A673 (cell line): ENCODE measurements around the gene SVIL. TPM values are rescaled to one million over a fixed set of nuclear protein-coding genes. Genes with fewer than 3 reads are reported as not detected.

Experiments
- BruUV-seq: library from RNA; stranded (reverse); fragments of 400-500 nt; replicated peaks from 2 replicates; lab custom pipeline; 2021; lab: Mats Ljungman, UMichigan
- CTCF ChIA-PET: fragments of 300-600 bp; sonication (Branson Sonifier 250); formaldehyde crosslinking; loops from one replicate; lab custom pipeline; 2022; ENCODE audit warnings: antibody characterized with exemption; lab: Charles Lee
- POLR2A ChIA-PET: fragments of 300-600 bp; sonication (Branson Sonifier 250); formaldehyde crosslinking; loops from one replicate; lab custom pipeline; 2022; ENCODE audit warnings: antibody characterized with exemption; ENCODE audit not compliant: low non-redundant PET; lab: Charles Lee
- DNase-seq: peaks from one replicate; pipeline ENCODE4 v3.0.0-alpha.2; 2015; ENCODE audit warnings: low spot score
- H3K27ac ChIP-seq: fragments of 200-600 bp; sonication (generic); 2 replicates; pipeline ENCODE4 v1.5.1; 2016; ENCODE audit warnings: mixed run types, low read depth, mild to moderate bottlenecking, mixed read lengths, antibody characterized with exemption, low read length; ENCODE audit not compliant: poor library complexity, severe bottlenecking
- H3K27me3 ChIP-seq: fragments of 200-600 bp; sonication (generic); replicated peaks from 2 replicates; pipeline ENCODE4 v1.6.1; 2017; ENCODE audit warnings: mixed run types, low read depth, mild to moderate bottlenecking, mixed read lengths, antibody characterized with exemption, low read length; ENCODE audit not compliant: insufficient read depth, poor library complexity
- H3K36me3 ChIP-seq: fragments of 200-600 bp; sonication (generic); 2 replicates; pipeline ENCODE4 v1.6.1; 2016; ENCODE audit warnings: mixed run types, mild to moderate bottlenecking, mixed read lengths, antibody characterized with exemption, low read length; ENCODE audit not compliant: insufficient read depth, poor library complexity, severe bottlenecking
- H3K4me1 ChIP-seq: fragments of 200-600 bp; sonication (generic); 2 replicates; pipeline ENCODE4 v1.6.1; 2017; ENCODE audit warnings: mixed run types, mild to moderate bottlenecking, mixed read lengths, antibody characterized with exemption, low read length; ENCODE audit not compliant: insufficient read depth, poor library complexity, severe bottlenecking
- H3K4me3 ChIP-seq: fragments of 200-600 bp; sonication (generic); 2 replicates; pipeline ENCODE4 v1.5.1; 2016; ENCODE audit warnings: low read depth, mixed run types, mild to moderate bottlenecking, mixed read lengths, low read length; ENCODE audit not compliant: poor library complexity, severe bottlenecking
- H3K9me3 ChIP-seq: fragments of 200-600 bp; sonication (generic); 2 replicates; pipeline ENCODE4 v1.6.1; 2016; ENCODE audit warnings: mixed run types, low read depth, mild to moderate bottlenecking, mixed read lengths, antibody characterized with exemption, low read length; ENCODE audit not compliant: poor library complexity, severe bottlenecking
- EZH2 ChIP-seq: fragments of 200-600 bp; sonication (generic); IDR thresholded peaks from 2 replicates; pipeline ENCODE4 v1.6.1; 2017; ENCODE audit warnings: borderline replicate concordance, low read depth, mild to moderate bottlenecking, mixed read lengths, antibody characterized with exemption, low read length; ENCODE audit not compliant: poor library complexity, severe bottlenecking
- intact Hi-C: fragments of 100-400 bp; cut with micrococcal nuclease; formaldehyde crosslinking; loops from one replicate; pipeline ENCODE4 v1.10.0; 2022; ENCODE audit not compliant: unreplicated experiment
- total RNA-seq: library from RNA; stranded (reverse); gene quantifications from 2 replicates; pipeline ENCODE4 v1.2.3, GENCODE V29; 2021
- TF ChIP-seq, protein P1 (sequence below): fragments of 300-800, 200-600 bp; sonication (generic); conservative IDR thresholded peaks from 2 replicates; pipeline ENCODE4 v1.5.1; 2017; ENCODE audit warnings: low read depth, mild to moderate bottlenecking, antibody characterized with exemption, low read length, moderate library complexity, mixed read lengths

Gene SVIL
- total RNA-seq, 1 experiment from 2014 or later, result 31.9 TPM

DNA sequence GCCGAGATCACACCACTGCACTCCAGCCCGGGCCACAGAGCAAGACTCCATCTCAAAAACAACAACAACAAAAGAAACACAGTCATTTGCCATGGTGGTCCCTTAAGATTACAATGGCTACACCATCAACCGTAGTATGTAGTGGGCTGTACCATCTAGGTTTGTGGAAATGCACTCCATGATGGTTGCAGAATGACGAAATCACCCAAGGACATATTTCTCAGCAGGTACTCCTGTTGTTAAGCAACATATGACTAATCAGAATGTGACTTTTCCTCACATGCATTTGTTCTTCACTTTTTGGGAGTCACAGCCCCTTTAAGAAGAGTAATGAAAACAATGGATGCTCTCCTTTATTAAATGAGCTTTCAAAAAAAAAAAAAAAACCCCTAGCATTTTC lies 11.0 kb downstream of the SVIL start:
- H3K27me3 ChIP-seq, result no peaks in the 10 kb centered on the region
- ChIA-PET POLR2A (interaction anchor here (0.6 kb wide), 1 partner anchor 109 kb away, joined by 9 read pairs; no protein-coding TSS in a partner anchor), CTCF (interaction anchor here (0.5 kb wide), 1 partner anchor 1214 kb away, joined by 3 read pairs; no protein-coding TSS in a partner anchor)
- no peak overlapping the region for H3K27ac ChIP-seq
- intact Hi-C loops, result no loop called here
- peaks cover 45% of the 10 kb centered on the region for H3K4me1 ChIP-seq
- no peak for DNase-seq
- no TSS peak for BruUV-seq
- H3K36me3 ChIP-seq, result no peaks in the 10 kb centered on the region
- no peak overlapping the region for H3K4me3 ChIP-seq
- no peaks in the 10 kb centered on the region for H3K9me3 ChIP-seq
- TF ChIP-seq, protein P1, sequence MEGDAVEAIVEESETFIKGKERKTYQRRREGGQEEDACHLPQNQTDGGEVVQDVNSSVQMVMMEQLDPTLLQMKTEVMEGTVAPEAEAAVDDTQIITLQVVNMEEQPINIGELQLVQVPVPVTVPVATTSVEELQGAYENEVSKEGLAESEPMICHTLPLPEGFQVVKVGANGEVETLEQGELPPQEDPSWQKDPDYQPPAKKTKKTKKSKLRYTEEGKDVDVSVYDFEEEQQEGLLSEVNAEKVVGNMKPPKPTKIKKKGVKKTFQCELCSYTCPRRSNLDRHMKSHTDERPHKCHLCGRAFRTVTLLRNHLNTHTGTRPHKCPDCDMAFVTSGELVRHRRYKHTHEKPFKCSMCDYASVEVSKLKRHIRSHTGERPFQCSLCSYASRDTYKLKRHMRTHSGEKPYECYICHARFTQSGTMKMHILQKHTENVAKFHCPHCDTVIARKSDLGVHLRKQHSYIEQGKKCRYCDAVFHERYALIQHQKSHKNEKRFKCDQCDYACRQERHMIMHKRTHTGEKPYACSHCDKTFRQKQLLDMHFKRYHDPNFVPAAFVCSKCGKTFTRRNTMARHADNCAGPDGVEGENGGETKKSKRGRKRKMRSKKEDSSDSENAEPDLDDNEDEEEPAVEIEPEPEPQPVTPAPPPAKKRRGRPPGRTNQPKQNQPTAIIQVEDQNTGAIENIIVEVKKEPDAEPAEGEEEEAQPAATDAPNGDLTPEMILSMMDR, result no peak
- no peak for TF ChIP-seq EZH2

- Histone ChIP-seq H3K9me3 (no peaks in the 10 kb centered on the region), H3K36me3 (no peaks in the 10 kb centered on the region), H3K27ac (no peak overlapping the region), H3K4me3 (no peak overlapping the region), H3K27me3 (no peaks in the 10 kb centered on the region), H3K4me1 (peaks cover 45% of the 10 kb centered on the region)
- ChIA-PET CTCF (no interaction called here), POLR2A (no interaction called here)
- BruUV-seq, result no TSS peak
- intact Hi-C loops, result no loop called here
- TF ChIP-seq, protein P1, result no peak
- no peak for TF ChIP-seq EZH2
- no peak for DNase-seq
These were observed 12.3 kb downstream of the SVIL start for GRCh38 chr10:29622382-29622922.

DNA sequence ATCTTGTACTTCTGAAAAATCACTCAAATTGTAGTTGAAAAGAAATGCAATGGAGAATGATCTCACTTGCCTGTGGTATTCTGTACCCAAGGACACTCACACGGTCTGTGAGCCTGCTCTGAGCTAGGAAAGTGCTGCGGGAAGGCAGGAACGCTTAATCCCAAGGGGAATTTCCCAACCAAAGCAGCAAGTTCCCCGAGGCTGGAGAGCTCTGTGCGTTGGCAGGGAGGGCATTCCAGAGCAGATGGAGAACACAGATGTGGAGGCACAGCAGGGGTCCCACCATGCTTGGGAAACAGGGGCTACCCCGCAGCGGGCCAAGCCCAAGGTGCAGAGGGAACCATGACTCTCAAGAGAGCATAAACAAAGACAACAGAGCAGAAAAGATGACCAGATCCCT lies 13.6 kb downstream of the SVIL start:
- Histone ChIP-seq H3K4me1 (peaks cover 42% of the 10 kb centered on the region), H3K9me3 (no peaks in the 10 kb centered on the region), H3K27ac (no peak overlapping the region), H3K36me3 (no peaks in the 10 kb centered on the region), H3K4me3 (no peak overlapping the region), H3K27me3 (no peaks in the 10 kb centered on the region)
- intact Hi-C loops, result no loop called here
- ChIA-PET CTCF (interaction anchor here (0.5 kb wide), 1 partner anchor 92 kb away, joined by 6 read pairs; no protein-coding TSS in a partner anchor), POLR2A (no interaction called here)
- no TSS peak for BruUV-seq
- peak; percentile 73 for DNase-seq
- TF ChIP-seq EZH2, result no peak
- TF ChIP-seq, protein P1, result no peak
